ENCODE measurements around the gene ZDHHC9. TPM values are rescaled to one million over a fixed set of nuclear protein-coding genes. Genes with fewer than 3 reads are reported as not detected.

ZDHHC9 gene
- total RNA-seq, 2 experiments from 2014 or later = 12.5 to 14.2 TPM

DNA sequence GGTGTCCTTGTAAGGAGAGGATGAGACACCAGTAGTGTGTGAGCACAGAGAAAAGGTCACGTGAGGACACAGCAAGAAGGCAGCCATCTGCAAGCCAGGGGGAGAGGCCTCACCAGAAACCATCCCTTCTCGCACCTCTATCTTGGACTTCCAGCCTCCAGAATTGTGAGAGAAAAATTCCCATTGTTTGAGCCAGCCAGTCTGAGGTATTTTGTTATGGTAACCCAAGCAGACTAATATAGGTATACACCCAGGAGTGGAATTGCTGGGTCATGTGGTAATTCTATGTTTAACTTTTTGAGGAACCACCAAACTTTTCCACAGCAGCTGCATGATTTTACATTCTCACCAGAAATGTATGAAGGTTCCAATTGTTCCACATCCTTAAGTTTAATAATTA is 25.6 kb downstream of the ZDHHC9 start:
- Mint-ChIP-seq H3K9me3 (ENCODE audit: low read depth) (no peaks in the 10 kb centered on the region), H3K27me3 (no peaks in the 10 kb centered on the region), H3K4me1 (peaks cover 1% of the 10 kb centered on the region), H3K36me3 (ENCODE audit: low read depth) (peaks cover 14% of the 10 kb centered on the region), H3K4me3 (no peak overlapping the region), H3K27ac (no peak overlapping the region)
- DNase-seq (no peak), ATAC-seq (no peak)
- intact Hi-C loops (cut with DNase I, micrococcal nuclease) = no loop called here
- ChIA-PET POLR2A (no interaction called here), CTCF (no interaction called here)

GRCh38 chrX:129813662-129814368 is 29.9 kb downstream of the ZDHHC9 start:
- Mint-ChIP-seq H3K4me1 (peaks cover 8% of the 10 kb centered on the region), H3K36me3 (ENCODE audit: low read depth) (peaks cover 25% of the 10 kb centered on the region), H3K9me3 (ENCODE audit: low read depth) (no peaks in the 10 kb centered on the region), H3K27ac (no peak overlapping the region), H3K4me3 (no peak overlapping the region), H3K27me3 (no peaks in the 10 kb centered on the region)
- ATAC-seq = no peak
- intact Hi-C loops (cut with DNase I, micrococcal nuclease) = no loop called here
- ChIA-PET POLR2A (no interaction called here), CTCF (interaction anchor here (0.6 kb wide), 1 partner anchor 79 kb away, joined by 3 read pairs; no protein-coding TSS in a partner anchor)
- DNase-seq = no peak

GRCh38 chrX:129808829-129809796 is 34.6 kb downstream of the ZDHHC9 start:
- H3K4me1 Mint-ChIP-seq = peaks cover 16% of the 10 kb centered on the region
- H3K27me3 Mint-ChIP-seq = no peaks in the 10 kb centered on the region
- no peak overlapping the region for H3K4me3 Mint-ChIP-seq
- intact Hi-C loops (cut with DNase I, micrococcal nuclease) = no loop called here
- H3K36me3 Mint-ChIP-seq (ENCODE audit: low read depth) = peaks cover 29% of the 10 kb centered on the region
- CTCF ChIA-PET = no interaction called here
- DNase-seq (no peak), ATAC-seq (peak; percentile 77)
- no peaks in the 10 kb centered on the region for H3K9me3 Mint-ChIP-seq (ENCODE audit: low read depth)
- POLR2A ChIA-PET = no interaction called here
- no peak overlapping the region for H3K27ac Mint-ChIP-seq

- intact Hi-C loops (cut with DNase I, micrococcal nuclease) = no loop called here
- H3K4me1 Mint-ChIP-seq = peaks cover 16% of the 10 kb centered on the region
- peaks cover 28% of the 10 kb centered on the region for H3K36me3 Mint-ChIP-seq (ENCODE audit: low read depth)
- no peaks in the 10 kb centered on the region for H3K27me3 Mint-ChIP-seq
- H3K9me3 Mint-ChIP-seq (ENCODE audit: low read depth) = no peaks in the 10 kb centered on the region
- POLR2A ChIA-PET = no interaction called here
- ATAC-seq = no peak
- H3K27ac Mint-ChIP-seq = no peak overlapping the region
- no peak for DNase-seq
- CTCF ChIA-PET = no interaction called here
- no peak overlapping the region for H3K4me3 Mint-ChIP-seq
Observed at GRCh38 chrX:129808158-129808828, 35.4 kb downstream of the ZDHHC9 start.

GRCh38 chrX:129804806-129805205 is 38.9 kb downstream of the ZDHHC9 start:
- no peak overlapping the region for H3K27ac Mint-ChIP-seq
- no peaks in the 10 kb centered on the region for H3K9me3 Mint-ChIP-seq (ENCODE audit: low read depth)
- POLR2A ChIA-PET = no interaction called here
- intact Hi-C loops (cut with DNase I, micrococcal nuclease) = no loop called here
- no peak overlapping the region for H3K4me3 Mint-ChIP-seq
- H3K4me1 Mint-ChIP-seq = peaks cover 20% of the 10 kb centered on the region
- DNase-seq (no peak), ATAC-seq (no peak)
- CTCF ChIA-PET = no interaction called here
- no peaks in the 10 kb centered on the region for H3K27me3 Mint-ChIP-seq
- peaks cover 22% of the 10 kb centered on the region for H3K36me3 Mint-ChIP-seq (ENCODE audit: low read depth)

- Mint-ChIP-seq H3K27ac (no peak overlapping the region), H3K4me1 (peaks cover 20% of the 10 kb centered on the region), H3K36me3 (ENCODE audit: low read depth) (peaks cover 27% of the 10 kb centered on the region), H3K27me3 (no peaks in the 10 kb centered on the region), H3K4me3 (no peak overlapping the region), H3K9me3 (ENCODE audit: low read depth) (no peaks in the 10 kb centered on the region)
- intact Hi-C loops (cut with DNase I, micrococcal nuclease) = no loop called here
- ATAC-seq (no peak), DNase-seq (no peak)
- CTCF ChIA-PET = no interaction called here
- POLR2A ChIA-PET = no interaction called here
Observed at GRCh38 chrX:129802863-129803262, 40.8 kb downstream of the ZDHHC9 start.

DNA sequence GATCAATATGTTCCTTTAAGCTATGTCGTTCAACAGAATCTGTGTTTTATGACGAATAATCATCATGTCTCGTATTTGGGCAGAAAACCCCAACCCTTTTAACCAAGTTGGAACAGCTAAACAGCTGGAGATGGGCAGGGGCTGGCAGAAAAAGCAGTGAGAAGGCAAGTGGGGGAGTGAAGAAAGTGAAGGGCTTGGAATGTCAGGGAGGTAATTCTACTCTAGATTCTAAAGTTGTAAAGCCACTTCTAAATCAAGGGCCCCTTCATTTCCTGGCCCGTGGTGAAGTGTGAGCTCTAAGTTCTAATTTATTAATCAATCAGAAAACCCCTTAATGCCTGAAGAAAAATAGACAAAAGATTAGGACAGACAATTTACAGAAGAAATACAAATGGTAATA is 43.5 kb downstream of the ZDHHC9 start:
- H3K9me3 Mint-ChIP-seq (ENCODE audit: low read depth) = no peaks in the 10 kb centered on the region
- no peak overlapping the region for H3K27ac Mint-ChIP-seq
- H3K36me3 Mint-ChIP-seq (ENCODE audit: low read depth) = peaks cover 30% of the 10 kb centered on the region
- POLR2A ChIA-PET = no interaction called here
- CTCF ChIA-PET = no interaction called here
- peaks cover 25% of the 10 kb centered on the region for H3K4me1 Mint-ChIP-seq
- ATAC-seq (no peak), DNase-seq (no peak)
- intact Hi-C loops (cut with DNase I, micrococcal nuclease) = no loop called here
- H3K4me3 Mint-ChIP-seq = no peak overlapping the region
- no peaks in the 10 kb centered on the region for H3K27me3 Mint-ChIP-seq

GRCh38 chrX:129798888-129799287 is 44.8 kb downstream of the ZDHHC9 start:
- Mint-ChIP-seq H3K36me3 (ENCODE audit: low read depth) (peaks cover 41% of the 10 kb centered on the region), H3K27me3 (no peaks in the 10 kb centered on the region), H3K27ac (peak overlapping the region; percentile 74), H3K9me3 (ENCODE audit: low read depth) (no peaks in the 10 kb centered on the region), H3K4me3 (no peak overlapping the region), H3K4me1 (peaks cover 25% of the 10 kb centered on the region)
- ATAC-seq (peak; percentile 91), DNase-seq (peak; percentile 68)
- POLR2A ChIA-PET = interaction anchor here (0.5 kb wide), 1 partner anchor 123 kb away, joined by 6 read pairs; no protein-coding TSS in a partner anchor
- CTCF ChIA-PET = interaction anchor here (0.6 to 1.2 kb wide), 5 partner anchors 9 to 519 kb away, joined by 3 to 4 read pairs (median 3); no protein-coding TSS in a partner anchor
- intact Hi-C loops (cut with DNase I, micrococcal nuclease) = no loop called here

- H3K36me3 Mint-ChIP-seq (ENCODE audit: low read depth) = peaks cover 41% of the 10 kb centered on the region
- DNase-seq (no peak), ATAC-seq (no peak)
- H3K4me3 Mint-ChIP-seq = no peak overlapping the region
- intact Hi-C loops (cut with DNase I, micrococcal nuclease) = no loop called here
- POLR2A ChIA-PET = interaction anchor here (0.5 to 0.6 kb wide), 3 partner anchors 124 to 466 kb away, joined by 3 to 6 read pairs (median 4); no protein-coding TSS in a partner anchor
- H3K4me1 Mint-ChIP-seq = peaks cover 25% of the 10 kb centered on the region
- H3K9me3 Mint-ChIP-seq (ENCODE audit: low read depth) = no peaks in the 10 kb centered on the region
- CTCF ChIA-PET = interaction anchor here (0.5 to 1.2 kb wide), 4 partner anchors 8 to 520 kb away, joined by 3 to 4 read pairs (median 4); partner anchors contain the start of gene APLN
- H3K27me3 Mint-ChIP-seq = no peaks in the 10 kb centered on the region
- H3K27ac Mint-ChIP-seq = peak overlapping the region; percentile 74
Observed at GRCh38 chrX:129798456-129798855, 45.2 kb downstream of the ZDHHC9 start.

DNA sequence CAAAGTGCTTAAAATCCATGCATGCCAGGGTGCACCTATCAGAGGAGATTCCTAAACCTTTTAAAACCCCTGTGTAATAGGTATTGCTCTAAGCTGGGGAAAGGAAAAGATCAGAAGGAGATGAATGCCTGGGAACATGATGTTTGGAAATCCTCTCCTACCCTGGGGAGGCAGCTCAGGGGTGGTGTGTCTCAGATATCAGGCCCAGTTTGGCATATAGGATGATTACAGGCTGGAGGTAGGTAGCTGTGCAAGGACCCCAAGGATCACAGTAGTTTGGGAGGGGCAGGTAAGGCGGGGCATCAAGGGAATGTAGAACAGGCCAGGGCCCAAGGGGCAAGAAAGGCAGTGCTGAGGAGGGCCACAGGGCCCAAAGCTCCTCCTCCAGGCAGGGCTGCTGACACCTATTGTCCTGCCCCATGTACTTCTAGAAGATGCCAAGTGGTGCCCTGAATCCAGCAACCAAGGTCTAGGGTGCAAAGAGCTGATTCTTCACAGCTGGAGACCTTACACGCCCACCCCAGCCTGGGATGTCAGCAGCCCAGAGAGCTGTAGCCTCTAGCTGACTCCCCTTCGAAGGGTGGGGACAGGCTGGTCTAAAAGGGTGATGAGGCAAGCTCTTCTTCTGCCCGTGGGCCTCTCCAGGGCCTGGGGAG is 46.3 kb downstream of the ZDHHC9 start:
- ATAC-seq = no peak
- Mint-ChIP-seq H3K4me3 (no peak overlapping the region), H3K36me3 (ENCODE audit: low read depth) (peaks cover 49% of the 10 kb centered on the region), H3K27ac (peak overlapping the region; percentile 42), H3K27me3 (no peaks in the 10 kb centered on the region), H3K9me3 (ENCODE audit: low read depth) (no peaks in the 10 kb centered on the region), H3K4me1 (peaks cover 25% of the 10 kb centered on the region)
- CTCF ChIA-PET = interaction anchor here (1.2 kb wide), 1 partner anchor 35 kb away, joined by 4 read pairs; no protein-coding TSS in a partner anchor
- no peak for DNase-seq
- intact Hi-C loops (cut with DNase I, micrococcal nuclease) = no loop called here
- POLR2A ChIA-PET = no interaction called here

- no peak for DNase-seq
- intact Hi-C loops (cut with DNase I, micrococcal nuclease) = no loop called here
- Mint-ChIP-seq H3K27ac (no peak overlapping the region), H3K36me3 (ENCODE audit: low read depth) (peaks cover 55% of the 10 kb centered on the region), H3K9me3 (ENCODE audit: low read depth) (no peaks in the 10 kb centered on the region), H3K4me3 (no peak overlapping the region), H3K4me1 (peaks cover 25% of the 10 kb centered on the region), H3K27me3 (no peaks in the 10 kb centered on the region)
- CTCF ChIA-PET = interaction anchor here (1.0 to 1.6 kb wide), 3 partner anchors 28 to 186 kb away, joined by 3 to 4 read pairs (median 3); no protein-coding TSS in a partner anchor
- POLR2A ChIA-PET = no interaction called here
- ATAC-seq = no peak
Observed at GRCh38 chrX:129795584-129795983, 48.1 kb downstream of the ZDHHC9 start.
